ENCODE results near the gene GALNT12.

GRCh38 chr9:98767196-98767595 lies 40.3 kb upstream of the GALNT12 start:
- no peak for TF ChIP-seq CTCF (IDR thresholded peaks at IDR 0.05; ENCODE audit: low read length)
- TF ChIP-seq EZH2 (IDR thresholded peaks at IDR 0.05; ENCODE audit: borderline replicate concordance, low read length): no peak
